IPS-NIHi7 (cell line): Measurements from ENCODE around the gene CYP1A2.

Experiments used
- DNase-seq: peaks from one replicate; pipeline ENCODE4 v3.0.0; 2012; ENCODE audit warnings: mixed read lengths; ENCODE audit errors: extremely low spot score

CYP1A2 gene

DNA sequence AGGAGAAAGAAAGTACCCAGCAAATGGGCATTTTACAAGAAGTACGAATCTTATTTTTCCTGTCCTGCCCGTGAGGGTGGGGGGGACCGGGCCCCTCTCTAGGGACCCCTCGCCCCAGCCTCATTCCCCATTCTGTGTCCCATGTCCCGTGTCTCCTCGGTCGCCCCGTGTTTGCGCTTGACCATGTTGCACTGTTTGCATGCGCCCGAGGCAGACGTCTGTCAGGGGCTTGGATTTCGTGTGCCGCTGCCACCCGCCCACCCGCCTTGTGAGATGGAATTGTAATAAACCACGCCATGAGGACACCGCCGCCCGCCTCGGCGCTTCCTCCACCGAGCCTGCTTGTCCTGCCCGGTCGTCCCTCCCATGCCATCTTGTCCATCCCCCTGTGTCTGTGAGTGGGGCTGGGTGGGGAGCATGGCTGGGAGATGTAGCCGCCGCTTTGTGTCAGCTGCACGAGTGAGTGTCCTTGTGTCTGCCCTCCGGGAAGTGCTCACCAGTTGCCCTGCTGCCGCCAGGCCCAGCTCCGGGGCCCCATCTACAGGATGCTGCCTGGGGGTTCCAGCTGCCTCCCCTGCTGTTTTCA is 54.3 kb downstream of the CYP1A2 start:
- no peak for DNase-seq

DNA sequence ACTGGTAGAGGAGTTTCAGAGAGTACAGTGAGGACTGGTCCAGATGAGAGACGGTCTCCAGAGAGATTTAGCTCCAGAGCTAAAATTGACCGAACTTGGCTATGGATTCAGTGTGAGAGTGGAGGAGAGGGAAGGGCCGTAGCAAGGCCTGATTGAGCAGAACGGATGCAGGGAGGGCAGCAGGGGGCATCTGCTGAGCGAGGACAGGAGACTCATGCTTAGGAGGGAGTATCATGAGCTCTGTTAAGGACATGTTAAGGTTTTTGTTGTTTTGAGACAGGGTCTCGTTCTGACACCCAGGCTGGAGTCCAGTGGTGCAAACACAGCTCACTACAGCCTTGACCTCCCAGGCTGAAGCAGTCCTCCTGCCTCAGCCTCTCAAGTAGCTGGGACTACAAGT is 56.3 kb downstream of the CYP1A2 start:
- DNase-seq: no peak
